Right lobe of liver (tissue), 4 donors: ENCODE data around the gene CADPS.

Experiments
- POLR2A ChIP-seq: fragments of 450-650 bp; IDR thresholded peaks from one replicate; pipeline ENCODE4 v1.6.1; 2017; ENCODE audit warnings: antibody characterized with exemption, mild to moderate bottlenecking
- TF ChIP-seq, protein P1 (sequence below), 4 donors: fragments of 200-600 bp in 3 of 4; fragments of 450-650 bp in 1 of 4; IDR thresholded peaks; one replicate each; pipeline versions ENCODE4 v1.5.1 to v1.8.0; 2016 to 2022; ENCODE audit warnings: antibody characterized with exemption in 4 of 4, mild to moderate bottlenecking in 2 of 4
- donor health status: DM: no; HTN: no; CAD: no.
- donor health status: DM: no; HTN: no; CAD: no.
- donor health status: DM: no; HTN: yes; CAD: no.

- TF ChIP-seq, protein P1, sequence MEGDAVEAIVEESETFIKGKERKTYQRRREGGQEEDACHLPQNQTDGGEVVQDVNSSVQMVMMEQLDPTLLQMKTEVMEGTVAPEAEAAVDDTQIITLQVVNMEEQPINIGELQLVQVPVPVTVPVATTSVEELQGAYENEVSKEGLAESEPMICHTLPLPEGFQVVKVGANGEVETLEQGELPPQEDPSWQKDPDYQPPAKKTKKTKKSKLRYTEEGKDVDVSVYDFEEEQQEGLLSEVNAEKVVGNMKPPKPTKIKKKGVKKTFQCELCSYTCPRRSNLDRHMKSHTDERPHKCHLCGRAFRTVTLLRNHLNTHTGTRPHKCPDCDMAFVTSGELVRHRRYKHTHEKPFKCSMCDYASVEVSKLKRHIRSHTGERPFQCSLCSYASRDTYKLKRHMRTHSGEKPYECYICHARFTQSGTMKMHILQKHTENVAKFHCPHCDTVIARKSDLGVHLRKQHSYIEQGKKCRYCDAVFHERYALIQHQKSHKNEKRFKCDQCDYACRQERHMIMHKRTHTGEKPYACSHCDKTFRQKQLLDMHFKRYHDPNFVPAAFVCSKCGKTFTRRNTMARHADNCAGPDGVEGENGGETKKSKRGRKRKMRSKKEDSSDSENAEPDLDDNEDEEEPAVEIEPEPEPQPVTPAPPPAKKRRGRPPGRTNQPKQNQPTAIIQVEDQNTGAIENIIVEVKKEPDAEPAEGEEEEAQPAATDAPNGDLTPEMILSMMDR (IDR thresholded peaks at IDR 0.05), result no peak
- no peak for TF ChIP-seq POLR2A
Observed at GRCh38 chr3:62653796-62654195, 221.4 kb downstream of the CADPS start.
